ENCODE measurements around the gene TSN. TPM values are rescaled to one million over a fixed set of nuclear protein-coding genes. Genes with fewer than 3 reads are reported as not detected.

Gene TSN
- total RNA-seq (40.0 and 42.9 TPM in 2 replicates), polyA plus RNA-seq (50.4 and 59.0 TPM in 2 replicates), polyA minus RNA-seq (ENCODE audit: low replicate concordance) (12.3 and 35.9 TPM in 2 replicates)
- polyA plus RNA-seq (2012): 36.9 and 46.6 TPM in 2 replicates

DNA sequence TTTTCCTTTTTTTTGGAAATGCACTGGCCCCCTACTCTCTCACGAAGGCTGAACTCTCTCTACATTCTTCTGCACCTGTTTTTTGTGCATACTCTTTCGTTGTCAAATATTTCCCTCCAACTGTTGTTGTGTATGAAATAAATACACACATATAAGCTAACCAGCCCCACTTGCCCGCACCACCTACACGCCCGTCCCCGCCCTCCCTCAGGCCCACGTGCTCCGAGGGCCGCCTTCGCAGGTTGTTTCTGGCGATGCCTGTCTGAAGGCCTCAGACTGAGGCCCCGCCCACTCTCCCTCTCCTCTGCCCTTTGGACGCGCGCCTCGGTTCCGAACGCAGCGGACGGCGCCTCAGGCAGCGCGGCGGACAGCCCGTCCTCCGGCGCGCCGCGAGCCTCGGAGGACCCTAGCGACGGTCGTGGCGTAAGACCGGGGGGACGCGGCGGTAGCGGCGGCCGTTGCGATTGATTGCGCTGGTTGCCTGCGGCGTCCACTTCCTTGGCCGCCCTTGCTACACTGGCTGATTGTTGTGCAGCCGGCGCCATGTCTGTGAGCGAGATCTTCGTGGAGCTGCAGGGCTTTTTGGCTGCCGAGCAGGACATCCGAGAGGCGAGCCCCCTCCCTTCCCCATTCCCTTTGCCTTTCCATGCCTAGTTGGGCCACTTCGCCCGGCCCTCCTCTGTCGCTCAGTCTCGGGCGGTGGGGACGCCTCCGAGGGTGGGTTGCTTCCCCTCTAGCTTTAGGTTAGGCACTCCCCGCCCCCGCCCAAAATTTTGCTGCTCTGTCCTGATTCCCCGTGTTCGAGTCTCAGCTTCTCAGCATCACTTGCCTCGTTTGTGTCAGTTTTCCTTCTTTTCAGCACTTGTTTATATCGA, at the start of gene TSN:
TSN (plus strand) TSS at position 415 of the 875 bp plus-strand sequence; CDS start at position 544, 129 bp downstream.
- Histone ChIP-seq H3K79me2 (ENCODE audit: control insufficient read depth, insufficient read depth, low read length) (peaks cover 24% of the 10 kb centered on the region), H3K4me1 (ENCODE audit: control insufficient read depth, extremely low read depth, insufficient read depth, low read length) (peaks cover 4% of the 10 kb centered on the region), H3K36me3 (ENCODE audit: control insufficient read depth, insufficient read depth, low read length) (peaks cover 3% of the 10 kb centered on the region), H3K9me3 (ENCODE audit: control insufficient read depth, insufficient read depth, low read depth, low read length) (no peaks in the 10 kb centered on the region), H4K20me1 (ENCODE audit: control insufficient read depth, extremely low read depth, insufficient read depth, low read length) (no peaks in the 10 kb centered on the region), H2AFZ (ENCODE audit: low read length) (peak within 1 kb of the TSS; percentile 75), H3K9ac (ENCODE audit: insufficient read depth, low read length) (peak within 1 kb of the TSS; percentile 68), H3K27me3 (ENCODE audit: control insufficient read depth, insufficient read depth, low read length) (no peaks in the 10 kb centered on the region), H3K4me2 (ENCODE audit: extremely low read depth, insufficient read depth, low read length) (peak within 1 kb of the TSS; percentile 92), H3K27ac (ENCODE audit: insufficient read depth, low read length) (peak within 1 kb of the TSS; percentile 69), H3K4me3 (replicated peaks in 1 of 4; ENCODE audit: control extremely low read depth in 1 of 4, insufficient read depth in 1 of 4, low read depth in 3 of 4, low read length in 4 of 4) (peak within 1 kb of the TSS; percentile 78 to 100 (median 83))
- DNase-seq (ENCODE audit: low read depth in 2 of 2): peak; percentile 94 to 96
- TF ChIP-seq, protein P1, sequence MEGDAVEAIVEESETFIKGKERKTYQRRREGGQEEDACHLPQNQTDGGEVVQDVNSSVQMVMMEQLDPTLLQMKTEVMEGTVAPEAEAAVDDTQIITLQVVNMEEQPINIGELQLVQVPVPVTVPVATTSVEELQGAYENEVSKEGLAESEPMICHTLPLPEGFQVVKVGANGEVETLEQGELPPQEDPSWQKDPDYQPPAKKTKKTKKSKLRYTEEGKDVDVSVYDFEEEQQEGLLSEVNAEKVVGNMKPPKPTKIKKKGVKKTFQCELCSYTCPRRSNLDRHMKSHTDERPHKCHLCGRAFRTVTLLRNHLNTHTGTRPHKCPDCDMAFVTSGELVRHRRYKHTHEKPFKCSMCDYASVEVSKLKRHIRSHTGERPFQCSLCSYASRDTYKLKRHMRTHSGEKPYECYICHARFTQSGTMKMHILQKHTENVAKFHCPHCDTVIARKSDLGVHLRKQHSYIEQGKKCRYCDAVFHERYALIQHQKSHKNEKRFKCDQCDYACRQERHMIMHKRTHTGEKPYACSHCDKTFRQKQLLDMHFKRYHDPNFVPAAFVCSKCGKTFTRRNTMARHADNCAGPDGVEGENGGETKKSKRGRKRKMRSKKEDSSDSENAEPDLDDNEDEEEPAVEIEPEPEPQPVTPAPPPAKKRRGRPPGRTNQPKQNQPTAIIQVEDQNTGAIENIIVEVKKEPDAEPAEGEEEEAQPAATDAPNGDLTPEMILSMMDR (conservative IDR thresholded peaks at IDR 0.05 in 1 of 2, IDR thresholded peaks at IDR 0.05 in 1 of 2; ENCODE audit: low read depth in 1 of 2, low read length in 2 of 2): no peak
- no peak for TF ChIP-seq EZH2 (IDR thresholded peaks at IDR 0.05; ENCODE audit: low read length, missing control alignments)

DNA sequence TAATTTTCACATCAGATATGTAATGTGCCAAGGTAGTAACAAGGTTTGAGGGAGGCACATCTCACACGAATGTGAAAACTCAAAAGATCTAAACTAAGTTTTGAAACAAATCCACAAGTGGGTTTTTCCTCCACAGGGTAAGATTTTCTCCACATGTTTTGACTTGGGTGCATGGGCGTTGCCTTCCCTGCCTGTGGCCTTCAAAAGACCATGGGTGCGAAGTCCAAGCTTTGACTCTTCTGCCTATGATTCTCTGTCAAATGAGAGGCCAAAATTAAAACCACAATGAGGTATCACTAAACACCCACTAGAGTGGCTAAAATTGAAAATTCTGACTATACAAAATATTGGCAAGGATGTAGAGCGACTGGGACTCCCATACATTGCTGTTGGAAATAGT, 49.5 kb upstream of the TSN start:
- no peaks in the 10 kb centered on the region for H3K79me2 ChIP-seq (ENCODE audit: control insufficient read depth, insufficient read depth, low read length)
- no peaks in the 10 kb centered on the region for H3K27me3 ChIP-seq (ENCODE audit: control insufficient read depth, insufficient read depth, low read length)
- no peak for TF ChIP-seq EZH2 (IDR thresholded peaks at IDR 0.05; ENCODE audit: low read length, missing control alignments)
- TF ChIP-seq, protein P1 (conservative IDR thresholded peaks at IDR 0.05 in 1 of 2, IDR thresholded peaks at IDR 0.05 in 1 of 2; ENCODE audit: low read depth in 1 of 2, low read length in 2 of 2): no peak
- H3K27ac ChIP-seq (ENCODE audit: insufficient read depth, low read length): no peak overlapping the region
- H3K9ac ChIP-seq (ENCODE audit: insufficient read depth, low read length): no peak overlapping the region
- peaks cover 4% of the 10 kb centered on the region for H3K4me1 ChIP-seq (ENCODE audit: control insufficient read depth, extremely low read depth, insufficient read depth, low read length)
- no peak overlapping the region for H3K4me3 ChIP-seq (replicated peaks in 1 of 4; ENCODE audit: control extremely low read depth in 1 of 4, insufficient read depth in 1 of 4, low read depth in 3 of 4, low read length in 4 of 4)
- no peak for DNase-seq (ENCODE audit: low read depth in 2 of 2)
- no peaks in the 10 kb centered on the region for H4K20me1 ChIP-seq (ENCODE audit: control insufficient read depth, extremely low read depth, insufficient read depth, low read length)
- H3K9me3 ChIP-seq (ENCODE audit: control insufficient read depth, insufficient read depth, low read depth, low read length): no peaks in the 10 kb centered on the region
- no peaks in the 10 kb centered on the region for H3K36me3 ChIP-seq (ENCODE audit: control insufficient read depth, insufficient read depth, low read length)
- H2AFZ ChIP-seq (ENCODE audit: low read length): no peak overlapping the region
- H3K4me2 ChIP-seq (ENCODE audit: extremely low read depth, insufficient read depth, low read length): no peak overlapping the region

DNA sequence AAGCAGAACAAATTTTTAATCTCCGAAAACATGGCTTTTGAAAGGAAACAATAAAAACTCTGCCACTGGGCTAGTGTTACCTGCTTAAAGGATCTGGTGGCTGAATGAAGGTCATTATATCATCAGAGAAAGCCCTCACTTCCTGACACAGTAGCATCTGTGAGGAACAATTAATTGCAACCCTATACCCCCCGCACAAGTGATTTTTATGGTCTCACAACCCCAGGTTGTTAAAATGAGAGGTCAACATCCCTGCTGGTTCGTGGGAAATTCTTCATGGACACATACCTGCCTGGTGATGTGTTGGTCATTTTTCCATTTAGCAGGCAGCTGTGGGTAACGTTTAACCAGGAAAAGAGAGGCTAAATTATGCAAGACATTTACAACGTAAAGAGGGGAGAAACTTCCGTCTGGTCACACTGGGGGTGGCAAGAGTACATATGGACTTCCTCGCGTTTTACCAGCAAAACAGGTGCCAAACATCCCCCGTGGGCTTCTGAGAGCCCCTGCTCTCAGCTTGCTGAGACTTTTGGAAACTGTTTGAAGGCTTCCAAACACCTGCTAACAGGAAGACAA, 48.0 kb upstream of the TSN start:
- H3K9me3 ChIP-seq (ENCODE audit: control insufficient read depth, insufficient read depth, low read depth, low read length): no peaks in the 10 kb centered on the region
- H3K4me3 ChIP-seq (replicated peaks in 1 of 4; ENCODE audit: control extremely low read depth in 1 of 4, insufficient read depth in 1 of 4, low read depth in 3 of 4, low read length in 4 of 4): no peak overlapping the region
- no peak overlapping the region for H3K9ac ChIP-seq (ENCODE audit: insufficient read depth, low read length)
- H3K4me1 ChIP-seq (ENCODE audit: control insufficient read depth, extremely low read depth, insufficient read depth, low read length): peaks cover 5% of the 10 kb centered on the region
- peak in 1 of 2 donors; percentile 11 for DNase-seq (ENCODE audit: low read depth in 2 of 2)
- H3K36me3 ChIP-seq (ENCODE audit: control insufficient read depth, insufficient read depth, low read length): no peaks in the 10 kb centered on the region
- TF ChIP-seq, protein P1 (conservative IDR thresholded peaks at IDR 0.05 in 1 of 2, IDR thresholded peaks at IDR 0.05 in 1 of 2; ENCODE audit: low read depth in 1 of 2, low read length in 2 of 2): no peak
- no peak for TF ChIP-seq EZH2 (IDR thresholded peaks at IDR 0.05; ENCODE audit: low read length, missing control alignments)
- no peaks in the 10 kb centered on the region for H4K20me1 ChIP-seq (ENCODE audit: control insufficient read depth, extremely low read depth, insufficient read depth, low read length)
- H3K27ac ChIP-seq (ENCODE audit: insufficient read depth, low read length): no peak overlapping the region
- H3K4me2 ChIP-seq (ENCODE audit: extremely low read depth, insufficient read depth, low read length): no peak overlapping the region
- no peaks in the 10 kb centered on the region for H3K27me3 ChIP-seq (ENCODE audit: control insufficient read depth, insufficient read depth, low read length)
- H3K79me2 ChIP-seq (ENCODE audit: control insufficient read depth, insufficient read depth, low read length): no peaks in the 10 kb centered on the region
- H2AFZ ChIP-seq (ENCODE audit: low read length): no peak overlapping the region
